ENCODE measurements around the gene GNB1L. TPM values are rescaled to one million over a fixed set of nuclear protein-coding genes. Genes with fewer than 3 reads are reported as not detected.

The GNB1L gene
- total and polyA plus RNA-seq, 8 donors: 2.1 to 4.8 (median 3.6) TPM

DNA sequence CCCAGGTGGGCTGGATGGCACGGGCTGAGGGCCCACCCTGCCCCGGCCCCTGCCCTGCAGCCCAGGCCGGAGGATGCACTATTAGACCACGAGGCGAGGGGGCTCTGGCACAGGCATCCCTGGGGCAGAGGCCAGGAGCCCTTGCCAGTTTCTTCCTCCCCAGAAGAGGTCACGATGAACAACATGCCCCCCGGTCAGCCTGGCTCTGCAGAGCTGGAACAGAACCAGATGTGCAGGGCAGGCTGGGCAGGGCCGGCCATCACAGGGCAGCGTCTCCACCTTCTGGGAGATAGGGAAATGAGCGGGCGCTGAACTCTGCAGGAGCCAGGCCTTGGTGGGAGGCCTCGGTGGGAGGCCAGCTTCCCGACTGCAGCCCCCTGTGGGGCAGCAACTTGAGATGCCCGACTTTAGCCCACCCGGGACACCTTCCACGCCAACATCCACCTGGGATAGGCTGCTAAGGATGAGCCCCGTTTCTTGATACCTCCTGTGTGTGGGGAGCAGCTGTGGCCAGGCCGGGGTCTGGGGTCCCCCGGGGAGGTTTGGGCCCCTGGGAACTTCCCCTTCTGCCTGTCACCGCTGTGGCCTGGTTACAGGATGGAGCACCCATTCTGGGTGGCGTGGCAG lies 21.8 kb upstream of the GNB1L start:
- WGBS, 2 donors: 87 to 90% methylated on average over 20 to 21 of the region's 21 CpGs
- no peaks in the 10 kb centered on the region for H3K27me3 ChIP-seq
- H3K27ac ChIP-seq: no peak overlapping the region
- TF ChIP-seq, protein P1, sequence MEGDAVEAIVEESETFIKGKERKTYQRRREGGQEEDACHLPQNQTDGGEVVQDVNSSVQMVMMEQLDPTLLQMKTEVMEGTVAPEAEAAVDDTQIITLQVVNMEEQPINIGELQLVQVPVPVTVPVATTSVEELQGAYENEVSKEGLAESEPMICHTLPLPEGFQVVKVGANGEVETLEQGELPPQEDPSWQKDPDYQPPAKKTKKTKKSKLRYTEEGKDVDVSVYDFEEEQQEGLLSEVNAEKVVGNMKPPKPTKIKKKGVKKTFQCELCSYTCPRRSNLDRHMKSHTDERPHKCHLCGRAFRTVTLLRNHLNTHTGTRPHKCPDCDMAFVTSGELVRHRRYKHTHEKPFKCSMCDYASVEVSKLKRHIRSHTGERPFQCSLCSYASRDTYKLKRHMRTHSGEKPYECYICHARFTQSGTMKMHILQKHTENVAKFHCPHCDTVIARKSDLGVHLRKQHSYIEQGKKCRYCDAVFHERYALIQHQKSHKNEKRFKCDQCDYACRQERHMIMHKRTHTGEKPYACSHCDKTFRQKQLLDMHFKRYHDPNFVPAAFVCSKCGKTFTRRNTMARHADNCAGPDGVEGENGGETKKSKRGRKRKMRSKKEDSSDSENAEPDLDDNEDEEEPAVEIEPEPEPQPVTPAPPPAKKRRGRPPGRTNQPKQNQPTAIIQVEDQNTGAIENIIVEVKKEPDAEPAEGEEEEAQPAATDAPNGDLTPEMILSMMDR (IDR thresholded peaks at IDR 0.05): no peak
- FAIRE-seq: no peak
- intact Hi-C loops (cut with DNase I): no loop called here
- DNase-seq: peak in 3 of 6 donors; percentile 10 to 70 (median 48)
- no peak for ATAC-seq
- no peaks in the 10 kb centered on the region for H3K9me3 ChIP-seq
- H3K4me1 ChIP-seq: no peaks in the 10 kb centered on the region
- no peak overlapping the region for H3K4me3 ChIP-seq
- H3K36me3 ChIP-seq: no peaks in the 10 kb centered on the region

DNA sequence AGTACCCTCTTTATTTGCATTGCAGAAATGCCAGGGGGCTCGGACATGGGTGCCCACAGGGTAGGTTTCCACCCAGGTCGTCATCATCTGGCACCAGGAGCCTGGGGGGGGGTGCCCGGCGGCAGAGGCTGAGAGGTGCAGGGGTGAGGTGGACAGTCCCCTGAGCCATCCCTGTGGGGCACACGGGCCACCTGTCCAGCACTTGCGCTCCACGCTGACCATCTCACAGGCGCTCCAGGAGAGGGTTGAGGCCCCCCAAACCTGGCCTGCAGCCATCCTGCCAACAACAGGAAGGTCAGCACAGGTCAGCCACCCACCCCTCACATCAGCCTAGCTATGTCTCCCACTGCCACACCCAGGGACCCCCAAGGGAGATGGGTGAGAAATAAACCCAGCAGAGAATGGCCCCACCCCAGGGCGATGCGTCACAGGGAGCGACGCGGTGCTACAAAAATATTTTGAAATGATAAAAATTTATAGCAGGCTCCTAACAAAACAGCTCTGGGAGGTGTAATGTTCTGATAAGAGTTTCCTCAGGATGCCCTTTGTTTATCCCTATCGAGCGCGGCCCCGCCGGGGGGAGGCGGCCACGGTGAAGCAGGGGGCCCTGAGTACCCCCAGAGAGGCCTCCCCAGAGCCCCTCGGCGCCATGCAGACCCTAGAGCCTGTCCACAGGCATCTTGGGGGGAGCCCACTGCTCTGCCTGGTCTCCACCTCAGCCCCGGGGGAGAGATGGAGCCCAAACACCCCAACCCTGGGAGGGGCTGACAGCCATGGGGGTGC lies 21.0 kb upstream of the GNB1L start:
- DNase-seq (peak in 3 of 6 donors; percentile 8 to 62 (median 48)), FAIRE-seq (no peak), ATAC-seq (no peak)
- intact Hi-C loops (cut with DNase I): no loop called here
- H3K36me3 ChIP-seq: no peaks in the 10 kb centered on the region
- TF ChIP-seq, protein P1 (IDR thresholded peaks at IDR 0.05): no peak
- WGBS, 2 donors: 85 to 86% methylated on average over 23 of the region's 23 CpGs
- H3K27me3 ChIP-seq: no peaks in the 10 kb centered on the region
- H3K9me3 ChIP-seq: no peaks in the 10 kb centered on the region
- H3K4me1 ChIP-seq: no peaks in the 10 kb centered on the region
- H3K27ac ChIP-seq: no peak overlapping the region
- H3K4me3 ChIP-seq: no peak overlapping the region

DNA sequence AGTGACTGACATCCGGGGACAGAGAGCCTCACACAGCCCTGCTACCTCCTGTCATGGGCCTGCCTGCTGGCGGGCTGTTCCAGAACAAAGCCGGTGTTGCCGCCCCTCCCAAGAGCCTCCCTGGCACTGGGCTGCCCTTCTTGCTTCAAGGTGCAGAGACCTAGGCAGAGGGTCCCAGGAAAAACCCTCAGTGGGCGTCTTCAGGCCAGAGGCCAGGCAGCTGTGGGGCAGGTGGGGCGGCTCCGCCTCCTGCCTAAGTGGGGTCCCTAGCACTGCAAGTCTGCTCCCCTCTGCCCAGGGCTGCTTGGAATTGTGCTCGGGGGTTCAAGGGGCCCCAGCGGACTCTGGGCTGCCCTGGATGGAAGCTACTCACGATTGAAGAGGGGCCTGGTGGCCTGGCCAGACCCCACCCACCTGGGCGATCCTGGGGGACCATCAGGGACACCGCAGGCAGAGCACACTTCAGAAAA lies 20.4 kb upstream of the GNB1L start:
- intact Hi-C loops (cut with DNase I): no loop called here
- no peaks in the 10 kb centered on the region for H3K4me1 ChIP-seq
- no peaks in the 10 kb centered on the region for H3K36me3 ChIP-seq
- H3K27me3 ChIP-seq: no peaks in the 10 kb centered on the region
- TF ChIP-seq, protein P1 (IDR thresholded peaks at IDR 0.05): no peak
- no peaks in the 10 kb centered on the region for H3K9me3 ChIP-seq
- no peak overlapping the region for H3K27ac ChIP-seq
- no peak for FAIRE-seq
- no peak overlapping the region for H3K4me3 ChIP-seq
- WGBS, 2 donors: 84 to 94% methylated on average over 12 of the region's 12 CpGs
- peak in 1 of 6 donors; percentile 53 for DNase-seq
- no peak for ATAC-seq

DNA sequence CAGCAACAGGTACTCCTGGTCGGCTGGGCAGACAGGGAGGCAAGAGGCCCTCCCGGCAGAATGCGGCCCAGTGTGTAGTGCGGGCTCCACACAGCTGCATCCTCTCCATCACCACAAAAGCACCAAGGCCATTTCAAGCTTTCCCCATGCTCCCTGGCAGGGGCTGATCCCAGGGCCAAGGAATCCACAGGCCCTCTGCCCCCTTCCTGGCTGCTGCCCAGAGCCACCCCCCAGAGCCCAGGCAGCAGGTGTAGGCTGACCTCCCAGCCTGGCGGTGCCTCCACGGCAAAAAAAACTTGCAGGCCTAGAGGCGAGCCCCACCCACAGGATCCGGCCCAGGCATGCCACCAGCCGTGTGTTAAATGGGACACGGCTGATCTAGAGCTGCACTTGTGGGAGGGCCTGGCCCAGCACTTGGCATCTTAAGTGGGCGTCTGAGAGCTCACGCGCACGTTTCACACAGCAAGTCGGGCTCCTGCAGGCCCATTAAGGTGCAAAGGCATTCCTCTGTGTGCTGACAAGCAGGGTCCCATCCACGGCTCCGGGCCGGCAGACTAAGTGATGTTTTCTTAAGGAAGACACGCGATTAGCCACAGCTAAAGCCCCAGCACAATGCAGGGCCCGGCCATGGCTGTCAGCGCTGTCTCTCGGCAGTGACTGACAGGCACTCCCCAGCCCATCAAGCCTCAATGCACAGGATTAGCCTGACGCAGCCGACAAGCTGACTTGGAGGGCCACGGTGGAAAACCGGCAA lies 19.8 kb upstream of the GNB1L start:
- Histone ChIP-seq H3K4me1 (no peaks in the 10 kb centered on the region), H3K27ac (peak overlapping the region in 1 of 4 donors; percentile 28), H3K27me3 (no peaks in the 10 kb centered on the region), H3K36me3 (no peaks in the 10 kb centered on the region), H3K4me3 (no peak overlapping the region), H3K9me3 (no peaks in the 10 kb centered on the region)
- intact Hi-C loops (cut with DNase I): no loop called here
- WGBS, 2 donors: 78 to 79% methylated on average over 27 of the region's 27 CpGs
- FAIRE-seq (no peak), DNase-seq (peak in 1 of 6 donors; percentile 67), ATAC-seq (no peak)
- TF ChIP-seq, protein P1 (IDR thresholded peaks at IDR 0.05): no peak

Measured in pancreas (tissue), 10 donors.